ENCODE results near the gene HOXA4. TPM values are rescaled to one million over a fixed set of nuclear protein-coding genes. Genes with fewer than 3 reads are reported as not detected.

Gene HOXA4
- total RNA-seq, 2 donors from 2014 or later = 0.78 to 1.6 TPM

DNA sequence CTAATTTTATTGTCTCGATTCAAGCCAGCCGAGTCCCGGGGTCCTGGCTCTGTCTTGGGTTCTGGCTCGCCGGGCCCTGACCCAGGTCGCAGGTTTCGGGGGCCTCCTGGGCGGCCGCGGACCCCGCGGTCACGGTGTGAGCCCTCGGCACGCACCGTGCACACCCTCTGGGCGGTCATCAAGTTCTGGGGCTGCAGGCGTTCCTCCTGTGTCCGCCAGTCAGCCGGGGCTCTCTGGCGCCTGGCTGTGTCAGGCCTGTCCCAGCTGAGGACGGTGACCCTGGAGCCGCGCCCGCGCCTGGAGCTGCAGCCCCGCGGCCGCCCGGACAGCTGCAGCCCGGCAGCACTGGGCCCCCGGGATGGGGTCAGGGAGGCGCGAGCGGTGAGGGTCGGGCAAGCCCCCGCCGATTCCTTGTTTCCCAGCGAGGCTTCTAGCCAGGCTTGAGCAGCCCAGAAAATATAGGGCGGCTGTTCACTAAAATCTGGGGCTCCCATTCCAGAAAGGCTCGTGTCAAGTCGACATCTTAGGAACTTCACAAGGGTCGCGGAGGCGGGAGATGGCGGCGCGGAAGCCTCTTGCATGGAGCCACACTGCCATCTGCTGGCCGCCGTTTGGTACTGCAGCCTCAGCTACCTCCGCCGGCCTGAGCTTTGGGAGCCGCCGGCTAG is 30.1 kb upstream of the HOXA4 start:
- Histone ChIP-seq H3K9me3 (no peaks in the 10 kb centered on the region), H3K4me3 (peak overlapping the region in 1 of 2 donors; percentile 44), H3K36me3 (replicated peaks in 1 of 2; ENCODE audit: insufficient read depth in 1 of 2, low read depth in 2 of 2) (no peaks in the 10 kb centered on the region), H3K27ac (no peak overlapping the region), H3K4me1 (peaks cover 31% of the 10 kb centered on the region), H3K27me3 (peaks cover 0 to 64% of the 10 kb centered on the region in 2 donors)
- TF ChIP-seq, protein P1, sequence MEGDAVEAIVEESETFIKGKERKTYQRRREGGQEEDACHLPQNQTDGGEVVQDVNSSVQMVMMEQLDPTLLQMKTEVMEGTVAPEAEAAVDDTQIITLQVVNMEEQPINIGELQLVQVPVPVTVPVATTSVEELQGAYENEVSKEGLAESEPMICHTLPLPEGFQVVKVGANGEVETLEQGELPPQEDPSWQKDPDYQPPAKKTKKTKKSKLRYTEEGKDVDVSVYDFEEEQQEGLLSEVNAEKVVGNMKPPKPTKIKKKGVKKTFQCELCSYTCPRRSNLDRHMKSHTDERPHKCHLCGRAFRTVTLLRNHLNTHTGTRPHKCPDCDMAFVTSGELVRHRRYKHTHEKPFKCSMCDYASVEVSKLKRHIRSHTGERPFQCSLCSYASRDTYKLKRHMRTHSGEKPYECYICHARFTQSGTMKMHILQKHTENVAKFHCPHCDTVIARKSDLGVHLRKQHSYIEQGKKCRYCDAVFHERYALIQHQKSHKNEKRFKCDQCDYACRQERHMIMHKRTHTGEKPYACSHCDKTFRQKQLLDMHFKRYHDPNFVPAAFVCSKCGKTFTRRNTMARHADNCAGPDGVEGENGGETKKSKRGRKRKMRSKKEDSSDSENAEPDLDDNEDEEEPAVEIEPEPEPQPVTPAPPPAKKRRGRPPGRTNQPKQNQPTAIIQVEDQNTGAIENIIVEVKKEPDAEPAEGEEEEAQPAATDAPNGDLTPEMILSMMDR (IDR thresholded peaks at IDR 0.05) = peak; percentile 95 to 100 (median 97)
- TF ChIP-seq POLR2A (IDR thresholded peaks at IDR 0.05) = no peak
- intact Hi-C loops (cut with DNase I) = loop anchor here (10.0 kb wide), 1 partner anchor 306 kb away; no protein-coding TSS in a partner anchor
- 1 to 11% methylated on average over 2 to 54 of the region's 54 CpGs for WGBS, 2 donors
- DNase-seq = peak; percentile 85 to 90 (median 86)
- peak; percentile 83 for ATAC-seq

DNA sequence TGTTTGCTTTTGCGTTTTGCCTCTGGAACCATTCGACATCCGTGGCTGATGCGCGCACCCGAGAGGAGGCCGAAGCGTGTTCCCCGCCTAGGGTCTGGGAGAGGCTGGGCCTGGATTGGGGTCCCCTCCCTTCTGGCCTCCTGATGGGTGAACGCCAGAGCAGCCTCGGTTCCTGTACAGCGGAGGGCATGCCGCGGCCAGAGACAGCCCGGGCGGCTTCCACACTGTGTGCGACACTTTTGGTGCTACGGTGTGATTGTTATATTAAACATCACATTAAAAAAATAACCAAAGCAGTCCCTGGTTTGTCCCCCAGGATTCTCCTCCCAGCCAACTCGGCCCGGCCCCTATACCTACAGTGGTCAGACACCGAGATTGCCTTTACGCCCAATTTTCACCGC is 29.6 kb upstream of the HOXA4 start:
- DNase-seq (peak in 1 of 4 donors; percentile 9), ATAC-seq (peak; percentile 13)
- H3K27ac ChIP-seq = no peak overlapping the region
- TF ChIP-seq POLR2A (IDR thresholded peaks at IDR 0.05) = no peak
- TF ChIP-seq, protein P1 (IDR thresholded peaks at IDR 0.05) = no peak
- 15 to 30% methylated on average over 17 to 23 of the region's 23 CpGs for WGBS, 2 donors
- no peaks in the 10 kb centered on the region for H3K36me3 ChIP-seq (replicated peaks in 1 of 2; ENCODE audit: insufficient read depth in 1 of 2, low read depth in 2 of 2)
- intact Hi-C loops (cut with DNase I) = loop anchor here (10.0 kb wide), 1 partner anchor 305 kb away; no protein-coding TSS in a partner anchor
- no peaks in the 10 kb centered on the region for H3K9me3 ChIP-seq
- H3K4me1 ChIP-seq = peaks cover 31% of the 10 kb centered on the region
- peaks cover 0 to 62% of the 10 kb centered on the region in 2 donors for H3K27me3 ChIP-seq
- H3K4me3 ChIP-seq = peak overlapping the region in 1 of 2 donors; percentile 44

DNA sequence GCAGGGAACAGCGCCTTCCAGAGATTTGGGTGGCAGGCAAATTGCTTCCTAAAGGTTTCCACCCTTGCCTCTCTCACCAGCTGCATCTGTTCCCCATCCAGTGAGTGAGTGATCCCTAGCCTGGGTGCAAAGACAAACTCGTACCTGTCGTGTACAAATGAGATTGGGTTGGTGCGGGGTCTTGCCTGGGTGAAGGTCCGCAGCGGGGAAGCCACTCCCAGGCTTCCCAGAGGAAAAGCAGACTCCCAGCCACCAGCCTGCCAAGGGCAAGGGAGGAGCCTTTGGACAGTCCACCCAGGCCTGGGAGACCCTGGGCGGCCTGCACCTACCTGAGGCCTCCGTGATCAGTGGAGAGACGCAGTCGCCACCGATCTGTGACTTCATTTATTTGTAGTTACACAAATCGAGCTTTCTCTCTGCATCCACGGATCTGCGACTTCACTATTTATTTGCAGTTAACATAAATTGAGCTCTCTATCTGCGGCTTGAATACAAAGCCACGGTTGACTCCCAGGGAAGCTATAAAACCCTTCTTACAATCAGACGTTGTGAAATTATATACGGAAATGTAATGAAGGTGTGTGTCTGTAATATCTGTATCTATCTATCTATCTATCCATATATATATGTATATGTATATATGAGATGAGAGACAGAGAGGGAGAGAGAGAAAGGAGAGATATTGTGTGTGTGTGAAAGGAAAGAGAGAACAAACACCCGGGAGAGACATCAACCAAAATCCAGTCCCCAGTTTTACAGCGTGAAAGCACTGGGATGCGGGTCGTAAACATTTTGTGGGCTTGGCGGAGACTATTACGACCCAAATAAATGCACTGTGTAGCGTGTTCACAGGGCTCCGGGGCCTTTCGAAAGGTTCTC is 28.9 kb upstream of the HOXA4 start:
- Histone ChIP-seq H3K27ac (no peak overlapping the region), H3K9me3 (no peaks in the 10 kb centered on the region), H3K27me3 (peaks cover 0 to 56% of the 10 kb centered on the region in 2 donors), H3K36me3 (replicated peaks in 1 of 2; ENCODE audit: insufficient read depth in 1 of 2, low read depth in 2 of 2) (no peaks in the 10 kb centered on the region), H3K4me3 (no peak overlapping the region), H3K4me1 (peaks cover 34% of the 10 kb centered on the region)
- DNase-seq = peak in 2 of 4 donors; percentile 6 to 9
- intact Hi-C loops (cut with DNase I) = loop anchor here (10.0 kb wide), 1 partner anchor 305 kb away; no protein-coding TSS in a partner anchor
- no peak for ATAC-seq
- 37 to 47% methylated on average over 26 to 27 of the region's 27 CpGs for WGBS, 2 donors
- TF ChIP-seq POLR2A (IDR thresholded peaks at IDR 0.05) = no peak
- TF ChIP-seq, protein P1 (IDR thresholded peaks at IDR 0.05) = no peak

GRCh38 chr7:27158436-27159265 is 28.1 kb upstream of the HOXA4 start:
- peak in 2 of 4 donors; percentile 3 to 9 for DNase-seq
- Histone ChIP-seq H3K27ac (no peak overlapping the region), H3K27me3 (peaks cover 0 to 59% of the 10 kb centered on the region in 2 donors), H3K4me1 (peaks cover 33% of the 10 kb centered on the region), H3K4me3 (no peak overlapping the region), H3K9me3 (no peaks in the 10 kb centered on the region), H3K36me3 (replicated peaks in 1 of 2; ENCODE audit: insufficient read depth in 1 of 2, low read depth in 2 of 2) (no peaks in the 10 kb centered on the region)
- intact Hi-C loops (cut with DNase I) = no loop called here
- no peak for ATAC-seq
- TF ChIP-seq, protein P1 (IDR thresholded peaks at IDR 0.05) = no peak
- no peak for TF ChIP-seq POLR2A (IDR thresholded peaks at IDR 0.05)
- WGBS, 2 donors = 15 to 25% methylated on average over 34 to 35 of the region's 35 CpGs

Measured in body of pancreas (tissue), 4 donors.